Naive B cell (primary cell): Measurements from ENCODE around the gene TGIF1. TPM values are rescaled to one million over a fixed set of nuclear protein-coding genes. Genes with fewer than 3 reads are reported as not detected.

Experiments used
- ATAC-seq, 2 donors: fragments of 150-1000 bp; cut with Tn5 transposase; 2 replicates each; pipeline ENCODE4 v1.10.0; 2021; ENCODE audit warnings: low read depth in 2 of 2, mild to moderate bottlenecking in 2 of 2, moderate library complexity in 2 of 2
- DNase-seq: peaks from one replicate; pipeline ENCODE4 v3.0.0; 2022
- H3K27ac Mint-ChIP-seq, 6 donors: one replicate each; pipeline ENCODE4 v1.8.0; 2020 to 2022; ENCODE audit warnings: mild to moderate bottlenecking in 6 of 6, mixed read lengths in 6 of 6, moderate library complexity in 5 of 6, inconsistent platforms in 2 of 6
- H3K27me3 Mint-ChIP-seq, 3 donors: one replicate each; pipeline ENCODE4 v1.8.0; 2021 to 2022; ENCODE audit warnings: mixed read lengths in 3 of 3, mild to moderate bottlenecking in 1 of 3
- H3K36me3 Mint-ChIP-seq, 2 donors: one replicate each; pipeline ENCODE4 v1.8.0; 2020 to 2022; ENCODE audit warnings: mixed read lengths in 2 of 2, inconsistent platforms in 1 of 2, mild to moderate bottlenecking in 1 of 2
- H3K4me1 Mint-ChIP-seq, 3 donors: one replicate each; pipeline ENCODE4 v1.8.0; 2020 to 2022; ENCODE audit warnings: mixed read lengths in 3 of 3, inconsistent platforms in 1 of 3, mild to moderate bottlenecking in 1 of 3, moderate library complexity in 1 of 3
- H3K4me3 Mint-ChIP-seq, 8 donors: one replicate each; pipeline ENCODE4 v1.8.0; 2020 to 2022; ENCODE audit warnings: mild to moderate bottlenecking in 8 of 8, mixed read lengths in 8 of 8, moderate library complexity in 8 of 8, inconsistent platforms in 2 of 8
- H3K9me3 Mint-ChIP-seq, 7 donors: one replicate each; pipeline ENCODE4 v1.8.0; 2020 to 2022; ENCODE audit warnings: mixed read lengths in 7 of 7, mild to moderate bottlenecking in 5 of 7, inconsistent platforms in 2 of 7, moderate library complexity in 1 of 7
- polyA plus RNA-seq, 6 donors: library from polyadenylated mRNA; unstranded; fragments of 300-500 nt; fragmentation: Illumina TruSeq; gene quantifications; one replicate each; pipeline ENCODE4 v1.2.3, GENCODE V29; 2021; ENCODE audit warnings: low read depth in 6 of 6

TGIF1 gene
- polyA plus RNA-seq, 6 donors from 2014 or later, result 34.1 to 114 (median 46.4) TPM

- peaks cover 0 to 2% (median 0%) of the 10 kb centered on the region in 7 donors for H3K9me3 Mint-ChIP-seq
- peaks cover 17 to 30% (median 18%) of the 10 kb centered on the region in 3 donors for H3K27me3 Mint-ChIP-seq
- DNase-seq, result no peak
- H3K4me1 Mint-ChIP-seq, result peaks cover 11 to 21% (median 17%) of the 10 kb centered on the region in 3 donors
- H3K27ac Mint-ChIP-seq, result no peak overlapping the region
- H3K4me3 Mint-ChIP-seq, result peak overlapping the region; percentile 9 to 87 (median 78)
- ATAC-seq, result no peak
- no peaks in the 10 kb centered on the region for H3K36me3 Mint-ChIP-seq
Observed at GRCh38 chr18:3500016-3500415, 50.0 kb downstream of the TGIF1 start.

GRCh38 chr18:3502650-3503049, 52.7 kb downstream of the TGIF1 start:
- Mint-ChIP-seq H3K4me3 (no peak overlapping the region), H3K36me3 (no peaks in the 10 kb centered on the region), H3K9me3 (peaks cover 0 to 2% (median 0%) of the 10 kb centered on the region in 7 donors), H3K4me1 (peaks cover 11 to 17% (median 16%) of the 10 kb centered on the region in 3 donors), H3K27me3 (peaks cover 17 to 31% (median 18%) of the 10 kb centered on the region in 3 donors), H3K27ac (no peak overlapping the region)
- ATAC-seq (no peak), DNase-seq (no peak)

DNA sequence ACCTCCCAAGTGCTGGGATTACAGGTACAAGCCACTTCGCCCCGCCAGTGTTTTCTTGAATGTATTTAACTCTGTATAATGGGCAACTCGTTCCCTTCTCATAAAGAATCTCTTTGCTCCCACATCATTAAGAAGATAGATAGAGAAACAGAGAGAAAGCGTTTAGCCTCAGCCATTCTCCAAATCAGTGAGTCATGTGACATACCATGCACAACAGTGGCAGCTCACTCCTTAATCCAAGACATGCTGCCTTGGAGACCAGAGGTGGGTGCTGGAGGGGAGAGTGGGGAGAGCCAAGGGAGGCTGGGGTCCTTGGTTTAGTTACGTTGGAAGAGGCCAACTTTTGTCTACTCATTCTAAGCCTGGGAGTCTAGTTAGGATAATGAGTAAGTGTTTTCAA, 54.7 kb downstream of the TGIF1 start:
- H3K27me3 Mint-ChIP-seq, result peaks cover 5 to 20% (median 5%) of the 10 kb centered on the region in 3 donors
- no peak for ATAC-seq
- peaks cover 3 to 6% (median 5%) of the 10 kb centered on the region in 3 donors for H3K4me1 Mint-ChIP-seq
- no peak overlapping the region for H3K27ac Mint-ChIP-seq
- no peak for DNase-seq
- no peaks in the 10 kb centered on the region for H3K9me3 Mint-ChIP-seq
- no peaks in the 10 kb centered on the region for H3K36me3 Mint-ChIP-seq
- H3K4me3 Mint-ChIP-seq, result no peak overlapping the region

DNA sequence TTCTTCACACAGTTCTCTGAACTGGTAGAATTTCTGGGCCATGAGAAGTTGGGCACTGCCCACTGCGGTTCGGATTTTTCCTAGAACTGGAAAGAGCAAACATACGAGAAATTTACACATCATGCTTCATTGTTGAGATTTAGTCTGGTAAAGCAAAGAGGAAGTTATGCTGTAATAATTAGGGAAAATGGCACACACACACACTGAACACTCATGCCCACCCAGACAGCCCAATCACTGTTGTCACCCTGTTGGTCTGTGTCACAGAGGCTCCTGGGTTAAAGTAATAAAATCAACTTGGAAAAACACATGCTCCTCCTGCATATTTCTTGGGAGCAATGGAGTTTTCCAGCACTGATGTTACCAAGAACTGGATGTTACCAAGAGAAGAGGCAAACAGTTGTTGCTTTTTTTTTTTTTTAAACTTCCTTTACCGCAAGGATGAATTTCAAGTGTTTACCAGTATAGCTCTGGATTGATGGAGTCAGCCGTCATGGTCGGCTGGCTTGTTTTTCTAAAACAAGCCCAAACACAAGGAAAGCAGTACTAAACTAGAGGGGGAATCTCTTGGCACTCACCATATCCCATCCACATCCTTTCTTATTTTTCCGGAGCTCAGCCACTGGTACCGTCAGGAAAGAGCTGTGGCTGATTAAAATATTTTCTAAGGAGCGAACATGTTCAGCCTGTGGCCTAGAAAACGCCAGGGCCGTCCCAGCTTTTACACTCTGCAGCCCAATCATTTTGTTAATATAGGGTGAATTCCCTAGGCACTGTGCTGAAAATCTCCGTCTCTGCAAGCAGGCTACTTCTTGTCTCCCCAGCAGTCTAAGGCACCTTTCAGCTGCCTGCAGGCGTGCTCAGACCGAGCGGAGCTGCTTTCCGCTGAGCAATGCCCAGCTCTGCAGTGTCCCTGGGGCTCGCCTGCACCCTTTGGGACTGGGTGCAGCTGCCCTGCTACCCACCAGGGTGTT, 58.9 kb downstream of the TGIF1 start:
- H3K4me1 Mint-ChIP-seq, result peaks cover 0 to 6% (median 4%) of the 10 kb centered on the region in 3 donors
- H3K4me3 Mint-ChIP-seq, result no peak overlapping the region
- no peaks in the 10 kb centered on the region for H3K36me3 Mint-ChIP-seq
- peaks cover 0 to 5% (median 0%) of the 10 kb centered on the region in 3 donors for H3K27me3 Mint-ChIP-seq
- no peak for DNase-seq
- no peaks in the 10 kb centered on the region for H3K9me3 Mint-ChIP-seq
- no peak for ATAC-seq
- peak overlapping the region in 1 of 6 donors; percentile 34 for H3K27ac Mint-ChIP-seq

Other genes starting within 250 kb of the TGIF1 start
- gene MYOM1, start 230.2 kb upstream of the TGIF1 start, polyA plus RNA-seq, result 1 to 10 TPM in 2 of 6 donors, under 1 TPM in 3, not detected in 1; 0.08 to 1.5 (median 0.85) TPM
- 1,000 to 10,000 TPM; 1,232 to 1,667 (median 1,472) TPM for gene MYL12A, start 202.4 kb upstream of the TGIF1 start, polyA plus RNA-seq
- 100 to 1,000 TPM; 574 to 848 (median 647) TPM for gene MYL12B, start 188.0 kb upstream of the TGIF1 start, polyA plus RNA-seq